WTC11 (cell line): Measurements from ENCODE around the gene RNF182. TPM values are rescaled to one million over a fixed set of nuclear protein-coding genes. Genes with fewer than 3 reads are reported as not detected.
"Not testable (repeated sequence)": the region's sequence is repeated elsewhere in the genome, so short reads cannot be mapped to it uniquely, and the experiment has no call there.

Source experiments
- ATAC-seq: fragments of 200-7000 bp; cut with Tn5 transposase; 2 replicates; pipeline ENCODE4 v1.10.0; 2021; ENCODE audit warnings: mild to moderate bottlenecking, moderate library complexity
- Bru-seq: library from RNA; stranded (reverse); fragments of 400-500 nt; gene quantifications from one replicate; lab custom pipeline; 2021; lab: Mats Ljungman, UMichigan
- CTCF ChIA-PET: fragments of 300-600 bp; sonication (Branson Sonifier 250); formaldehyde crosslinking; loops from one replicate; lab custom pipeline; 2021; ENCODE audit warnings: antibody characterized with exemption; lab: Charles Lee
- POLR2A ChIA-PET: fragments of 350-600 bp; sonication (Branson Sonifier 250); formaldehyde crosslinking; loops from one replicate; lab custom pipeline; 2021; ENCODE audit warnings: antibody characterized with exemption; lab: Charles Lee
- DNase-seq: peaks from one replicate; pipeline ENCODE4 v3.0.0; 2021; ENCODE audit warnings: low spot score
- H3K27ac Mint-ChIP-seq: 2 replicates; pipeline ENCODE4 v1.8.0; 2021; ENCODE audit warnings: mixed read lengths
- H3K27me3 Mint-ChIP-seq: 2 replicates; pipeline ENCODE4 v1.8.0; 2021; ENCODE audit warnings: low read depth, mild to moderate bottlenecking, moderate library complexity, mixed read lengths
- H3K36me3 Mint-ChIP-seq: 2 replicates; pipeline ENCODE4 v1.8.0; 2021; ENCODE audit warnings: mixed read lengths
- H3K4me1 Mint-ChIP-seq: 2 replicates; pipeline ENCODE4 v1.8.0; 2022; ENCODE audit warnings: mixed read lengths
- H3K4me3 Mint-ChIP-seq: 2 replicates; pipeline ENCODE4 v1.8.0; 2021; ENCODE audit warnings: mild to moderate bottlenecking, moderate library complexity, mixed read lengths
- H3K9me3 Mint-ChIP-seq: 2 replicates; pipeline ENCODE4 v1.8.0; 2021; ENCODE audit warnings: mixed read lengths
- CREM ChIP-seq: sonication (generic); formaldehyde crosslinking; IDR thresholded peaks from 2 replicates; pipeline ENCODE4 v1.8.1; 2022; ENCODE audit warnings: mild to moderate bottlenecking, missing genetic modification reagents, moderate library complexity
- ESRRA ChIP-seq: sonication (generic); formaldehyde crosslinking; IDR thresholded peaks from 2 replicates; pipeline ENCODE4 v1.8.1; 2022; ENCODE audit warnings: mild to moderate bottlenecking, missing genetic modification reagents, borderline replicate concordance
- ETV6 ChIP-seq: sonication (generic); formaldehyde crosslinking; IDR thresholded peaks from 2 replicates; pipeline ENCODE4 v1.8.1; 2022; ENCODE audit warnings: mild to moderate bottlenecking, missing genetic modification reagents
- FOXJ3 ChIP-seq: sonication (generic); formaldehyde crosslinking; IDR thresholded peaks from 2 replicates; pipeline ENCODE4 v1.9.0; 2021; ENCODE audit warnings: missing genetic modification reagents, mild to moderate bottlenecking, borderline replicate concordance
- FOXK1 ChIP-seq: sonication (generic); formaldehyde crosslinking; IDR thresholded peaks from 2 replicates; pipeline ENCODE4 v1.8.0; 2022; ENCODE audit warnings: mild to moderate bottlenecking, moderate library complexity, missing genetic modification reagents
- FOXP1 ChIP-seq: sonication (generic); formaldehyde crosslinking; IDR thresholded peaks from 2 replicates; pipeline ENCODE4 v1.8.0; 2022; ENCODE audit warnings: missing genetic modification reagents, mild to moderate bottlenecking, moderate library complexity, borderline replicate concordance
- JUN ChIP-seq: sonication (generic); formaldehyde crosslinking; IDR thresholded peaks from 2 replicates; pipeline ENCODE4 v1.8.0; 2023; ENCODE audit warnings: mild to moderate bottlenecking, missing genetic modification reagents
- NR1H2 ChIP-seq: sonication (generic); formaldehyde crosslinking; IDR thresholded peaks from 2 replicates; pipeline ENCODE4 v1.9.0; 2021; ENCODE audit warnings: mild to moderate bottlenecking, moderate library complexity, missing genetic modification reagents
- TP53 ChIP-seq: sonication (generic); formaldehyde crosslinking; IDR thresholded peaks from 2 replicates; pipeline ENCODE4 v1.8.1; 2023; ENCODE audit warnings: mild to moderate bottlenecking, missing genetic modification reagents
- ZNF121 ChIP-seq: sonication (generic); formaldehyde crosslinking; IDR thresholded peaks from 2 replicates; pipeline ENCODE4 v1.8.0; 2023; ENCODE audit warnings: missing genetic modification reagents
- ZNF396 ChIP-seq: fragments of 250-450 bp; sonication (Bioruptor Pico); IDR thresholded peaks from 2 replicates; pipeline ENCODE4 v1.8.0; 2021; ENCODE audit warnings: mild to moderate bottlenecking, moderate library complexity, borderline replicate concordance
- ZNF416 ChIP-seq: fragments of 250-450 bp; sonication (Bioruptor Pico); IDR thresholded peaks from 2 replicates; pipeline ENCODE4 v1.9.0; 2021; ENCODE audit warnings: mild to moderate bottlenecking, inconsistent platforms
- ZNF671 ChIP-seq: fragments of 250-450 bp; sonication (Bioruptor Pico); IDR thresholded peaks from 2 replicates; pipeline ENCODE4 v1.8.0; 2021; ENCODE audit warnings: mild to moderate bottlenecking
- long read RNA-seq, 3 experiments: library from RNA in 1 of 3; library from capped mRNA in 1 of 3; library from polyadenylated mRNA in 1 of 3; unstranded in 2 of 3; stranded (forward) in 1 of 3; transcript quantifications; one replicate each; pipeline ENCODE4 v2.0.0, GENCODE V29; 2021
- total RNA-seq: library from RNA; stranded (reverse); gene quantifications from 3 replicates; pipeline ENCODE4 v1.2.3, GENCODE V29; 2021
- TF ChIP-seq, protein P1 (sequence below): sonication (generic); formaldehyde crosslinking; IDR thresholded peaks from 2 replicates; pipeline ENCODE4 v1.8.1; 2023; ENCODE audit warnings: mild to moderate bottlenecking, missing genetic modification reagents, moderate library complexity
- TF ChIP-seq, protein P2 (sequence below): sonication (generic); formaldehyde crosslinking; IDR thresholded peaks from 2 replicates; pipeline ENCODE4 v1.8.1; 2023; ENCODE audit warnings: mild to moderate bottlenecking, moderate library complexity, missing genetic modification reagents
- TF ChIP-seq, protein P3 (sequence below): sonication (generic); formaldehyde crosslinking; IDR thresholded peaks from 2 replicates; pipeline ENCODE4 v1.8.1; 2023; ENCODE audit warnings: mild to moderate bottlenecking, missing genetic modification reagents

RNF182 gene, protein sequence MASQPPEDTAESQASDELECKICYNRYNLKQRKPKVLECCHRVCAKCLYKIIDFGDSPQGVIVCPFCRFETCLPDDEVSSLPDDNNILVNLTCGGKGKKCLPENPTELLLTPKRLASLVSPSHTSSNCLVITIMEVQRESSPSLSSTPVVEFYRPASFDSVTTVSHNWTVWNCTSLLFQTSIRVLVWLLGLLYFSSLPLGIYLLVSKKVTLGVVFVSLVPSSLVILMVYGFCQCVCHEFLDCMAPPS
- total RNA-seq (4.4 to 7.1 TPM (median 6.7 TPM) in 3 replicates), Bru-seq, nascent RNA (percentile 61 among the genes with signal in this experiment)
- long read RNA-seq, experiment 1, transcript RNF182-204 (3 exons, 3,706 nt) = major isoform, 9 of 19 reads
- long read RNA-seq, experiment 1, partial matches to known transcripts = 2 of 19 reads
- long read RNA-seq, experiment 1, other reads (novel, unspliced or antisense) = 5 of 19 reads
- long read RNA-seq, experiment 2, partial matches to known transcripts = 10 of 12 reads
- long read RNA-seq, experiment 2, other reads (novel, unspliced or antisense) = 1 of 12 reads
- long read RNA-seq, experiment 3, partial matches to known transcripts = 0 of 1 reads
- long read RNA-seq, experiment 3, other reads (novel, unspliced or antisense) = 1 of 1 reads

DNA sequence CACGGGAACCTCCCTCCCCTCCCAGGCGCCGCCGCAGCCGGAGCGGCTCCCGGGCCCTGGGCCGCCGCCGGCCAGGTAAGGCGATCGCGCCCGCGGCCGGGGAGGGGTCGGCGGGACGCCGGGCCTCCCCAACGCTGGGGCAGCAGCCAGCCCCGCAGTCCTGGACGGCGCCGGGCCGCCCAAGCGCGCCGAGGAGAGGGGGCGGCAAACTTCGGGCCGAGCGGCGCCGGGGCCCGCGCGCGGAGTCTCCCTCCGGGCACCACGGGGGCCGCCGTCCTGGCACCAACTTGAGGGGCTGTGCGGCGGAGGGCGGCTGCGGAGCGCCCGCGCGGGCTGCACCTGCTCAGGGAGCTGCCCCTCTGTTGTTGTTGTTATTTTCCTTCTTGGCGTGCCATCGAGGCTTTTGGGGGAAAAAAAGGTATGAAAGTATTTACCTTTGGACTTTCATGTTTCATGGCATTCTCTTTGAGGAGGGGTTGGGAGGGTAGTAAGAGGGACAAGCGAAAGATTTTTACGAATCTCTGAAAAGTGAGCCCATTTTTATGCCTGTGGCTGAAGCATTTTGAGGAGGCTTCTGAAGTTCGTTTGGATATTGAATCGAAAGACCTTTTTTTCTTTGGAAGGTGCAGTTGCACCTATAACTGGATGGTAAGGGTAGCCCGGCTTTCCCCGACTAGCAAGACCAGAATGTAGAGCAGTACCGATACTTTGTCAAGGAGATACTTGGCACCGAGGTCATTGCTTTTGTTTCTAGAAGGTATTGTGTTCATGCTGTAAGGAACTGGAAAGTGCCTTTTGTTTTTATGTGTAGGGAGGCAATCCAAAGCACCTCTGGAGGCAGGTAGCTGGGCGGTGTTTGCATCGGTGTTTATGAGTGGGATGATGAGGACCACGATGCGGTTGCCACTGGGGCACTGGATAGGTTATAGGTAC is at the start of gene RNF182:
Gene RNF182, plus strand, starts transcription at position 4 of the 933 bp plus-strand sequence. CDS start 52,168 bp downstream, outside the sequence.
- ChIA-PET CTCF (interaction anchor here (0.9 to 4.1 kb wide), 12 partner anchors 11 to 141 kb away, joined by 3 to 22 read pairs (median 6); no protein-coding TSS in a partner anchor), POLR2A (interaction anchor here (1.0 to 1.7 kb wide), 3 partner anchors 11 to 114 kb away, joined by 3 to 15 read pairs (median 3); no protein-coding TSS in a partner anchor)
- peak within 1 kb of the TSS; percentile 86 for H3K4me3 Mint-ChIP-seq
- no peaks in the 10 kb centered on the region for H3K36me3 Mint-ChIP-seq
- peaks cover 40% of the 10 kb centered on the region for H3K27me3 Mint-ChIP-seq
- no peaks in the 10 kb centered on the region for H3K9me3 Mint-ChIP-seq
- no peak for DNase-seq
- H3K4me1 Mint-ChIP-seq = peaks cover 45% of the 10 kb centered on the region
- TF ChIP-seq, protein P1, sequence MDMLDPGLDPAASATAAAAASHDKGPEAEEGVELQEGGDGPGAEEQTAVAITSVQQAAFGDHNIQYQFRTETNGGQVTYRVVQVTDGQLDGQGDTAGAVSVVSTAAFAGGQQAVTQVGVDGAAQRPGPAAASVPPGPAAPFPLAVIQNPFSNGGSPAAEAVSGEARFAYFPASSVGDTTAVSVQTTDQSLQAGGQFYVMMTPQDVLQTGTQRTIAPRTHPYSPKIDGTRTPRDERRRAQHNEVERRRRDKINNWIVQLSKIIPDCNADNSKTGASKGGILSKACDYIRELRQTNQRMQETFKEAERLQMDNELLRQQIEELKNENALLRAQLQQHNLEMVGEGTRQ (CRISPR knock-in tag) = no peak
- TF ChIP-seq, protein P2, sequence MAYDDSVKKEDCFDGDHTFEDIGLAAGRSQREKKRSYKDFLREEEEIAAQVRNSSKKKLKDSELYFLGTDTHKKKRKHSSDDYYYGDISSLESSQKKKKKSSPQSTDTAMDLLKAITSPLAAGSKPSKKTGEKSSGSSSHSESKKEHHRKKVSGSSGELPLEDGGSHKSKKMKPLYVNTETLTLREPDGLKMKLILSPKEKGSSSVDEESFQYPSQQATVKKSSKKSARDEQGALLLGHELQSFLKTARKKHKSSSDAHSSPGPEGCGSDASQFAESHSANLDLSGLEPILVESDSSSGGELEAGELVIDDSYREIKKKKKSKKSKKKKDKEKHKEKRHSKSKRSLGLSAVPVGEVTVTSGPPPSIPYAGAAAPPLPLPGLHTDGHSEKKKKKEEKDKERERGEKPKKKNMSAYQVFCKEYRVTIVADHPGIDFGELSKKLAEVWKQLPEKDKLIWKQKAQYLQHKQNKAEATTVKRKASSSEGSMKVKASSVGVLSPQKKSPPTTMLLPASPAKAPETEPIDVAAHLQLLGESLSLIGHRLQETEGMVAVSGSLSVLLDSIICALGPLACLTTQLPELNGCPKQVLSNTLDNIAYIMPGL (CRISPR knock-in tag) = 0 out of 2 replicates have a peak, but pooled peaks have one; percentile 5
- ATAC-seq = peak; percentile 8
- peak within 1 kb of the TSS; percentile 53 for H3K27ac Mint-ChIP-seq

DNA sequence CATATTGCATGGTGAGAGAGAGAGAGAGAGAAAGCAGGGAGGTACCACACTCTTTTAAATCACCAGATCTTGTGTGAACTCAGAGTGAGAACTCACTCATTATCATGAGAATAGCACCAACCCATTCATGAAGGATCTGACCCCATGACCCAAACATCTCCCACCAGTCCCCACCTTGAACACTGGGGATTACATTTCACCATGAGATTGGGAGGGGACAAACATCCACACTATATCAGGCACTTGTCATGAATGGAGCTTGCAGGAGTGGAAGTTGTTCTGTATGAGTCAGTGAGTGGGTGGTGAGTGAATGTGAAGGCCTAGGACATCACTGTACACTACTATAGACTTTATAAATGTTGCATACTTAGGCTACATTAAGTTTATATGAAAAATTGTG is 47.7 kb upstream of the RNF182 start:
- peaks cover 33% of the 10 kb centered on the region for H3K4me1 Mint-ChIP-seq
- CTCF ChIA-PET = no interaction called here
- DNase-seq (no peak), ATAC-seq (no peak)
- H3K4me3 Mint-ChIP-seq = no peak overlapping the region
- TF ChIP-seq ZNF416 (CRISPR knock-in tag) = no peak
- H3K9me3 Mint-ChIP-seq = peaks cover 22% of the 10 kb centered on the region
- POLR2A ChIA-PET = no interaction called here
- H3K36me3 Mint-ChIP-seq = peaks cover 10% of the 10 kb centered on the region
- H3K27me3 Mint-ChIP-seq = peaks cover 27% of the 10 kb centered on the region
- no peak overlapping the region for H3K27ac Mint-ChIP-seq

DNA sequence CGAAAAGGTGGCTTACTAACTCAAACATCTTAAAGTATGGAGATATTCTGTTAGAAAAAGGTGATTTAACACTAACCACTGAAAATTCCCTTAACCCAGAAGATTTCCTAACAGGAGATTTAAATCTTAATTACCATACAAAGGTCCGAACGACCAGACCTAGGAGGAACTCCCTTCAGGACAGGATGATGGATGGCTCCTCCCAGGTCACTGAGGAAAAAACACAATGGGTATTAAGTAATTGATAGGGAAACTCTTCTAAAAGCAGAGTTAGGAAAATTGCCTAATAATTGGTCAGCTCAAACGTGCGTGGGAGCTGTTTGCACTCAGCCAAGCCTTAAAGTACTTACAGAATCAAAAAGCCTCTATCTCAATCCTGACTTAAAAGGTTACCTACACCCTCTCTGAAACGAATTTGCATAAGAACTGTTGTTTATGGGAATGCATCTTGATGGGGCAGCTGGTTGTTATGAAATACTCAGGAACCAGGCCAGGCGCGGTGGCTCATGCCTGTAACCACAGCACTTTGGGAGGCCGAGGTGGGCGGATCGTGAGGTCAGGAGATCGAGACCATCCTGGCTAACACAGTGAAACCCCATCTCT is 44.6 kb upstream of the RNF182 start:
- DNase-seq, H3K4me3 Mint-ChIP-seq, H3K27me3 Mint-ChIP-seq, CTCF ChIA-PET, H3K27ac Mint-ChIP-seq, ATAC-seq, H3K36me3 Mint-ChIP-seq, POLR2A ChIA-PET: not testable (repeated sequence)
- H3K4me1 Mint-ChIP-seq = peaks cover 16% of the 10 kb centered on the region
- peaks cover 27% of the 10 kb centered on the region for H3K9me3 Mint-ChIP-seq

DNA sequence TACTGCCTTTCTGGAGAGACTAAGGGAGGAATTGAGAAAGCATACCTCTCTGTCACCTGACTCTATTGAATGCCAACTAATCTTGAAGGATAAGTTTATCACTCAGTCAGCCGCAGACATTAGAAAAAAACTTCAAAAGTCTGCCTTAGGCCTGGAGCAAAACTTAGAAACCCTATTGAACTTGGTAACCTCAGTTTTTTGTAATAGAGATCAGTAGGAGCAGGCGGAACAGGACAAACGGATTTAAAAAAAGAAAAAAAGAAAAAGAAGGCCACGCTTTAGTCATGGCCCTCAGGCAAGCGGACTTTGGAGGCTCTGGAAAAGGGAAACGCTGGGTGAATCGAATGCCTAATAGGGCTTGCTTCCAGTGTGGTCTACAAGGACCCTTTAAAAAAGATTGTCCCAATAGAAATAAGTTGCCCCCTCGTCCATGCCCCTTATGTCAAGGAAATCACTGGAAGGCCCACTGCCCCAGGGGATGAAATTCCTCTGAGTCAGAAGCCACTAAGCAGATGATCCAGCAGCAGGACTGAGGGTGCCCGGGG is 43.1 kb upstream of the RNF182 start:
- ATAC-seq = no peak
- peaks cover 27% of the 10 kb centered on the region for H3K9me3 Mint-ChIP-seq
- DNase-seq = no peak
- no peak overlapping the region for H3K4me3 Mint-ChIP-seq
- TF ChIP-seq, protein P3, sequence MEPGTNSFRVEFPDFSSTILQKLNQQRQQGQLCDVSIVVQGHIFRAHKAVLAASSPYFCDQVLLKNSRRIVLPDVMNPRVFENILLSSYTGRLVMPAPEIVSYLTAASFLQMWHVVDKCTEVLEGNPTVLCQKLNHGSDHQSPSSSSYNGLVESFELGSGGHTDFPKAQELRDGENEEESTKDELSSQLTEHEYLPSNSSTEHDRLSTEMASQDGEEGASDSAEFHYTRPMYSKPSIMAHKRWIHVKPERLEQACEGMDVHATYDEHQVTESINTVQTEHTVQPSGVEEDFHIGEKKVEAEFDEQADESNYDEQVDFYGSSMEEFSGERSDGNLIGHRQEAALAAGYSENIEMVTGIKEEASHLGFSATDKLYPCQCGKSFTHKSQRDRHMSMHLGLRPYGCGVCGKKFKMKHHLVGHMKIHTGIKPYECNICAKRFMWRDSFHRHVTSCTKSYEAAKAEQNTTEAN = no peak
- TF ChIP-seq FOXK1 (CRISPR knock-in tag) (no peak), TP53 (CRISPR knock-in tag) (no peak), FOXP1 (CRISPR knock-in tag) (no peak), FOXJ3 (CRISPR knock-in tag) (no peak), CREM (CRISPR knock-in tag) (no peak), ZNF121 (no peak), ETV6 (CRISPR knock-in tag) (no peak), ZNF396 (CRISPR knock-in tag) (no peak), ZNF671 (CRISPR knock-in tag) (no peak), JUN (CRISPR knock-in tag) (no peak), NR1H2 (CRISPR knock-in tag) (no peak), ESRRA (CRISPR knock-in tag) (no peak)
- TF ChIP-seq, protein P1 (CRISPR knock-in tag) = no peak
- ChIA-PET CTCF (no interaction called here), POLR2A (no interaction called here)
- H3K4me1 Mint-ChIP-seq = peaks cover 16% of the 10 kb centered on the region
- peaks cover 10% of the 10 kb centered on the region for H3K36me3 Mint-ChIP-seq
- no peaks in the 10 kb centered on the region; the same call in 1 of the 2 replicates for H3K27me3 Mint-ChIP-seq
- H3K27ac Mint-ChIP-seq = no peak overlapping the region
